Activated B cell treated with CpG ODN at 0.5 μM for 24 hours (primary cell): ENCODE results near the gene SPAG16. TPM values are rescaled to one million over a fixed set of nuclear protein-coding genes. Genes with fewer than 3 reads are reported as not detected.
"Not testable (repeated sequence)": the region's sequence is repeated elsewhere in the genome, so short reads cannot be mapped to it uniquely, and the experiment has no call there.

Source experiments
- ATAC-seq: fragments of 200-7000 bp; cut with Tn5 transposase; one replicate; pipeline ENCODE4 v1.10.0; 2021; ENCODE audit warnings: low read depth, mild to moderate bottlenecking, moderate library complexity
- CTCF ChIA-PET: fragments of 350-600 bp; sonication (Branson Sonifier 250); formaldehyde crosslinking; loops from one replicate; lab custom pipeline; 2021; ENCODE audit warnings: antibody characterized with exemption; lab: Charles Lee
- POLR2A ChIA-PET: fragments of 350-600 bp; sonication (Branson Sonifier 250); formaldehyde crosslinking; loops from one replicate; lab custom pipeline; 2021; ENCODE audit warnings: antibody characterized with exemption; lab: Charles Lee
- DNase-seq: peaks from one replicate; pipeline ENCODE4 v3.0.0; 2022
- H3K27ac Mint-ChIP-seq: one replicate; pipeline ENCODE4 v1.8.0; 2020; ENCODE audit warnings: mixed read lengths
- H3K27me3 Mint-ChIP-seq: one replicate; pipeline ENCODE4 v1.8.0; 2021; ENCODE audit warnings: mixed read lengths
- H3K36me3 Mint-ChIP-seq: one replicate; pipeline ENCODE4 v1.8.0; 2021; ENCODE audit warnings: low read depth, mixed read lengths
- H3K4me1 Mint-ChIP-seq: one replicate; pipeline ENCODE4 v1.8.0; 2021; ENCODE audit warnings: mixed read lengths
- H3K4me3 Mint-ChIP-seq: one replicate; pipeline ENCODE4 v1.8.0; 2020; ENCODE audit warnings: mild to moderate bottlenecking, mixed read lengths
- H3K9me3 Mint-ChIP-seq: one replicate; pipeline ENCODE4 v1.8.0; 2020; ENCODE audit warnings: mixed read lengths
- intact Hi-C: fragments of 100-400 bp; cut with micrococcal nuclease; formaldehyde crosslinking; loops from one replicate; pipeline ENCODE4 v1.15.1; 2024
- total RNA-seq: library from RNA; stranded (reverse); gene quantifications from 2 replicates; pipeline ENCODE4 v1.2.3, GENCODE V29; 2022
- TF ChIP-seq, protein P1 (sequence below): fragments of 200-600 bp; IDR thresholded peaks from one replicate; pipeline ENCODE4 v1.8.0; 2022; ENCODE audit warnings: antibody characterized with exemption, mild to moderate bottlenecking

The SPAG16 gene
- total RNA-seq, 1 donor from 2014 or later, result 11.2 TPM

DNA sequence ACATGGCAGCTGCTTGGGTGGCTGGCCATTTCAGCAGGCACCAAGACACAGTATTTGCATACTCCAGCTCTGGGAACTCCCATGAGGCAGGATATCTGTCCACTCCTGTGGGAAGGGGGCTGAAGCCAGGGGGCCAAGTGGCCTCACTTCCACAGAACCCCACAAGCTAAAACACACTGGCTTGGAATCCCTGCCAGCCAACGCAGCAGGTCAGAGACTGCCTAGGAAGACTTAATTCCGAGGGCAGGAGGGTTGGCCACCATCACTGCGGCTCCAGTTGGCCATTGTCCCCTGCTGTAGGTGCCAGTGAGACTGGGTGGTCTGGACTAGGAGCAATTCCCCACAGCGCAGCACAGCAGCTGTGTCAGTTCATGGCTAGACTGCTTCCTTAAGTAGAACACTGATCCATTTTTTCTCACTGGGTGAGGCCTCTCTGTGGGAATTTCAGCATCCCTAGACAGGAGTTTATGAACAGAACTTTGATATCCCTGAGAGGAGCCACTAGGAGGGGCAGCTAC lies 52.0 kb downstream of the SPAG16 start:
- no peak overlapping the region for H3K27ac Mint-ChIP-seq
- H3K4me1 Mint-ChIP-seq, result no peaks in the 10 kb centered on the region
- DNase-seq (no peak), ATAC-seq (no peak)
- ChIA-PET CTCF (no interaction called here), POLR2A (no interaction called here)
- peaks cover 32% of the 10 kb centered on the region for H3K9me3 Mint-ChIP-seq
- H3K4me3 Mint-ChIP-seq, result no peak overlapping the region
- intact Hi-C loops, result no loop called here
- no peaks in the 10 kb centered on the region for H3K27me3 Mint-ChIP-seq
- peaks cover 7% of the 10 kb centered on the region for H3K36me3 Mint-ChIP-seq
- TF ChIP-seq, protein P1, sequence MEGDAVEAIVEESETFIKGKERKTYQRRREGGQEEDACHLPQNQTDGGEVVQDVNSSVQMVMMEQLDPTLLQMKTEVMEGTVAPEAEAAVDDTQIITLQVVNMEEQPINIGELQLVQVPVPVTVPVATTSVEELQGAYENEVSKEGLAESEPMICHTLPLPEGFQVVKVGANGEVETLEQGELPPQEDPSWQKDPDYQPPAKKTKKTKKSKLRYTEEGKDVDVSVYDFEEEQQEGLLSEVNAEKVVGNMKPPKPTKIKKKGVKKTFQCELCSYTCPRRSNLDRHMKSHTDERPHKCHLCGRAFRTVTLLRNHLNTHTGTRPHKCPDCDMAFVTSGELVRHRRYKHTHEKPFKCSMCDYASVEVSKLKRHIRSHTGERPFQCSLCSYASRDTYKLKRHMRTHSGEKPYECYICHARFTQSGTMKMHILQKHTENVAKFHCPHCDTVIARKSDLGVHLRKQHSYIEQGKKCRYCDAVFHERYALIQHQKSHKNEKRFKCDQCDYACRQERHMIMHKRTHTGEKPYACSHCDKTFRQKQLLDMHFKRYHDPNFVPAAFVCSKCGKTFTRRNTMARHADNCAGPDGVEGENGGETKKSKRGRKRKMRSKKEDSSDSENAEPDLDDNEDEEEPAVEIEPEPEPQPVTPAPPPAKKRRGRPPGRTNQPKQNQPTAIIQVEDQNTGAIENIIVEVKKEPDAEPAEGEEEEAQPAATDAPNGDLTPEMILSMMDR, result no peak

DNA sequence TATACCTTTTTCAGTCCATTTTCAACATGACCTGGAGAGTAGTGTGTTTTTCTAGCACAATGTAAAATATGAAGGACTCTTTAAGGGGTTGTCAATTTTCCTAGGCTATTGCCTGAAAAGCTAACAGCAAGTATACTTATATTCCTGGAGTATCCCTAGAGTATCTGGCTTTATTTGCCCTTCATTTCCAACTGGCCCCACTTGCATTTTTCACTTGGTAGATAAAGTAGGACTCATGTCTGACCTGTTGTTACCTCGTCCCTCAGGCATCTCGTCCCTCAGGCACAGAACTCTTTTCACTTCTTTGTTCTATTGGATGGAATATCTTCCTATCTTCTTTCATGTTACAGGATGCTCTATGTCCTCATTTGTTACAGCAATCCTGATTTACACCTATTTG lies 69.2 kb downstream of the SPAG16 start:
- DNase-seq, result no peak
- TF ChIP-seq, protein P1, result no peak
- Mint-ChIP-seq H3K36me3 (no peaks in the 10 kb centered on the region), H3K9me3 (peaks cover 10% of the 10 kb centered on the region), H3K4me3 (no peak overlapping the region), H3K27ac (no peak overlapping the region), H3K4me1 (no peaks in the 10 kb centered on the region), H3K27me3 (no peaks in the 10 kb centered on the region)
- ATAC-seq, result no peak
- ChIA-PET POLR2A (no interaction called here), CTCF (no interaction called here)
- intact Hi-C loops, result no loop called here

DNA sequence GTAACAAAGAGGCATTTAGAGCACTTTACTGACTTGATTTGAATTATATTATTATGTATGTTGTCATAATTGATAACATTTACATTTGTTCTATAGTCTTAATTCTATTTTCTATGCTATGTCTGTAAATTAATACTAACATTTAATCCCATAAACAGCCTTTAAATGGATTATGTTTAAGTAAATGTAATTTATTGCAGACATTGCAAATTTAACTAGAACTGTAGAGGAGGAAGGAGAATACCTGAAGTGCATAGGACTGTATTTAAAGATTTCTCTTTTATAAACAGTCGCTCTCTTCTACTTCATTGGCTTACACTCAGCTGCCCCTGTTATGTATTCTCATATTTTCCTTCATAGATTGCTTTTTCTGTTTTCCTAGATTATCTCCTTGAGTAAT lies 92.4 kb downstream of the SPAG16 start:
- Mint-ChIP-seq H3K27ac (no peak overlapping the region), H3K36me3 (no peaks in the 10 kb centered on the region), H3K4me3 (no peak overlapping the region), H3K4me1 (no peaks in the 10 kb centered on the region), H3K27me3 (no peaks in the 10 kb centered on the region), H3K9me3 (no peaks in the 10 kb centered on the region)
- intact Hi-C loops, result no loop called here
- no peak for DNase-seq
- TF ChIP-seq, protein P1, result no peak
- POLR2A ChIA-PET, result no interaction called here
- CTCF ChIA-PET, result no interaction called here
- ATAC-seq, result no peak

GRCh38 chr2:213407027-213407426 lies 122.8 kb downstream of the SPAG16 start:
- H3K4me1 Mint-ChIP-seq, CTCF ChIA-PET, intact Hi-C loops, DNase-seq, H3K36me3 Mint-ChIP-seq, H3K9me3 Mint-ChIP-seq, POLR2A ChIA-PET, H3K27ac Mint-ChIP-seq, ATAC-seq, H3K4me3 Mint-ChIP-seq, H3K27me3 Mint-ChIP-seq: not testable (repeated sequence)

- POLR2A ChIA-PET, DNase-seq, H3K9me3 Mint-ChIP-seq, CTCF ChIA-PET, H3K36me3 Mint-ChIP-seq, H3K4me1 Mint-ChIP-seq, H3K27me3 Mint-ChIP-seq, intact Hi-C loops, H3K27ac Mint-ChIP-seq, H3K4me3 Mint-ChIP-seq, ATAC-seq: not testable (repeated sequence)
Measured at GRCh38 chr2:213408426-213409070, 124.3 kb downstream of the SPAG16 start.

GRCh38 chr2:213410687-213411086 lies 126.4 kb downstream of the SPAG16 start:
- H3K4me3 Mint-ChIP-seq, POLR2A ChIA-PET, intact Hi-C loops, H3K9me3 Mint-ChIP-seq, H3K27ac Mint-ChIP-seq, H3K4me1 Mint-ChIP-seq, ATAC-seq, CTCF ChIA-PET, H3K36me3 Mint-ChIP-seq, H3K27me3 Mint-ChIP-seq, DNase-seq: not testable (repeated sequence)
